Suprapubic skin (tissue), 4 donors: ENCODE results near the gene PRPSAP2. TPM values are rescaled to one million over a fixed set of nuclear protein-coding genes. Genes with fewer than 3 reads are reported as not detected.

Source experiments
- DNase-seq, 2 donors: peaks; one replicate each; pipeline ENCODE4 v3.0.0-alpha.2; 2019; ENCODE audit warnings: low spot score in 2 of 2
- H3K27ac ChIP-seq: fragments of 200-600 bp; sonication (generic); one replicate; pipeline ENCODE4 v1.5.1; 2019
- H3K27me3 ChIP-seq: fragments of 200-600 bp; sonication (generic); one replicate; pipeline ENCODE4 v1.5.1; 2019
- H3K36me3 ChIP-seq: fragments of 200-600 bp; sonication (generic); one replicate; pipeline ENCODE4 v1.5.1; 2019
- H3K4me1 ChIP-seq: fragments of 200-600 bp; sonication (generic); one replicate; pipeline ENCODE4 v1.5.1; 2019
- H3K4me3 ChIP-seq: fragments of 200-600 bp; sonication (generic); one replicate; pipeline ENCODE4 v1.5.1; 2019; ENCODE audit warnings: mild to moderate bottlenecking
- H3K9me3 ChIP-seq: fragments of 200-600 bp; sonication (generic); one replicate; pipeline ENCODE4 v1.5.1; 2019
- CTCF ChIP-seq, 2 donors: fragments of 200-600 bp in 1 of 2; fragments of 450-650 bp in 1 of 2; sonication (generic) in 1 of 2; IDR thresholded peaks; one replicate each; pipeline ENCODE4 v1.5.1; 2016 to 2019; ENCODE audit warnings: antibody characterized with exemption in 2 of 2, mild to moderate bottlenecking in 1 of 2, moderate library complexity in 1 of 2
- EP300 ChIP-seq: sonication (generic); formaldehyde crosslinking; IDR thresholded peaks from one replicate; pipeline ENCODE4 v1.6.1; 2017; ENCODE audit warnings: antibody characterized with exemption
- POLR2A ChIP-seq, 2 donors: fragments of 450-650 bp; IDR thresholded peaks; one replicate each; pipeline ENCODE4 v1.6.1; 2017; ENCODE audit warnings: antibody characterized with exemption in 2 of 2, mild to moderate bottlenecking in 2 of 2, moderate library complexity in 2 of 2
- POLR2AphosphoS5 ChIP-seq, 3 donors: sonication (generic); formaldehyde crosslinking; IDR thresholded peaks; one replicate each; pipeline ENCODE4 v1.6.1; 2017; ENCODE audit warnings: antibody characterized with exemption in 3 of 3
- WGBS: methylation state at CpG from one replicate; pipeline ENCODE4 v1.1.5; 2018; 5-methylcytosine and 5-hydroxymethylcytosine counted together
- total RNA-seq, 4 donors: library from RNA; depleted of rRNA; stranded (reverse); fragments of >200 nt; gene quantifications; one replicate each; pipeline ENCODE4 v1.1.0, GENCODE V29; 2016

PRPSAP2 gene
- total RNA-seq, 4 donors from 2014 or later: 14.9 to 29.0 (median 22.9) TPM

GRCh38 chr17:18971801-18972200 lies 113.9 kb downstream of the PRPSAP2 start:
- Histone ChIP-seq H3K9me3 (no peaks in the 10 kb centered on the region), H3K4me3 (no peak overlapping the region), H3K36me3 (peaks cover 13% of the 10 kb centered on the region), H3K27ac (no peak overlapping the region), H3K27me3 (no peaks in the 10 kb centered on the region), H3K4me1 (peaks cover 34% of the 10 kb centered on the region)
- no peak for DNase-seq
- TF ChIP-seq EP300 (no peak), POLR2AphosphoS5 (IDR thresholded peaks at IDR 0.05) (no peak), POLR2A (IDR thresholded peaks at IDR 0.05) (no peak), CTCF (IDR thresholded peaks at IDR 0.05) (no peak)
- 94% methylated on average over 4 of the region's 7 CpGs for WGBS

DNA sequence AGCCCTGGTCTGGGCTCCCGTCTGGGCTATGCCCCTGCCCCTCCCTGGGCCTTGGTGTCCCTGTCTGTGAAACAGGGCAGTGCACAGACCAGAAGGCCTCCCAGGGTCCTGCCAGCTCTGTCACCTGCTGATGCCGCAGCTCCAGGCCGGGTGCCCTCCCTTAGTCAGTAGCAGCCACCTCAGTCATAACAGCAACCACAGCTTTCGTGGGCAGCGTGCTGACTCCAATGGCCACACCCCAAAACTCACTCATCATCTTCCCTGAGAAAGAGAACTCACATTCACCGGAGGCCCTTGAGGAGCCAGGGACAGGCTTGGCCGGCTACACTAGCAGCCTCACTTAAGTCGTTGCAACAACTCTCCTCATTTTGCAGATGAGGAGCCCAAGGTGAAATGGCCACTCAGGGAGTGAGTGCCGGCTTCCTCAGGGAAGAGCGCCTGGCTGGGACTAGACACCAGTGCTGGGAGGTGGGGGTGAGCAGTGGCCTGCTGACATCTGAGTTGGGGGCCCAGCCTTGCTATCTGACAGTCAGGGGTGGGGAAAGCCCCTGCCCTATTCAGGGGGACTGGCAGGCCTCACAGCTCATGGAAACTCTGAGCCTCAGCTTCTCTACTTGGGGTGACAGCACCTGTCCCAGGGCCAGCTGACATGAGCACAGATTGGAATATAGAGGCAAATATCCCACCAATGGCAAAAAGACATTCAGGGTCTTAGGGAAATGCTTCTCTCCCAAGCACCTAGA lies 116.6 kb downstream of the PRPSAP2 start:
- no peak overlapping the region for H3K27ac ChIP-seq
- peaks cover 8% of the 10 kb centered on the region for H3K4me1 ChIP-seq
- no peaks in the 10 kb centered on the region for H3K27me3 ChIP-seq
- no peaks in the 10 kb centered on the region for H3K9me3 ChIP-seq
- no peak overlapping the region for H3K4me3 ChIP-seq
- DNase-seq: no peak
- TF ChIP-seq EP300: no peak
- no peak for TF ChIP-seq CTCF (IDR thresholded peaks at IDR 0.05)
- no peak for TF ChIP-seq POLR2A (IDR thresholded peaks at IDR 0.05)
- TF ChIP-seq POLR2AphosphoS5 (IDR thresholded peaks at IDR 0.05): no peak
- WGBS: 84% methylated on average over 10 of the region's 10 CpGs
- H3K36me3 ChIP-seq: peaks cover 34% of the 10 kb centered on the region

- H3K4me3 ChIP-seq: no peak overlapping the region
- no peaks in the 10 kb centered on the region for H3K9me3 ChIP-seq
- no peak overlapping the region for H3K27ac ChIP-seq
- H3K27me3 ChIP-seq: no peaks in the 10 kb centered on the region
- no peaks in the 10 kb centered on the region for H3K4me1 ChIP-seq
- H3K36me3 ChIP-seq: peaks cover 34% of the 10 kb centered on the region
- no peak for DNase-seq
- no peak for TF ChIP-seq CTCF (IDR thresholded peaks at IDR 0.05)
- TF ChIP-seq POLR2A (IDR thresholded peaks at IDR 0.05): no peak
- no peak for TF ChIP-seq EP300
- TF ChIP-seq POLR2AphosphoS5 (IDR thresholded peaks at IDR 0.05): no peak
- WGBS: 93% methylated on average over 13 of the region's 13 CpGs
Measured at GRCh38 chr17:18975597-18975996, 117.7 kb downstream of the PRPSAP2 start.

DNA sequence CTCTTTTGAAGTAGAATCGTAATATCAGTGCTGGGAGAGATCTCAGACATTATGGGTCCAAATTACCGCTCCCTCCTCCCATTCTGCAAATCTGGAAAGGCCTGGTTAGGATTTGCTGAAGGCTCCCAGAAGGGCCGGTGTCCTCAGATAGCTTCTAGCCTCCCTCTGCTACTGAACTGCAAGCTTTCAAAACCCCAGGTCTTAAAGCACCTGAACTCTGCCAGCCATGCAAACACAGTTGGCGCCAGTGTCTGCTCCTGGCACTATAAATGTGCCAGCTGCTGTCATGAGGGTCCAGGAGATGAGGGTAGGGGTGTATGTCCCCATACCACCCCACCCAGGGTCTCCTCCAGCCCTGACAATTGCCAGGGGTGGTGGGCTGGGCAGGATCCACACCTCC lies 118.3 kb downstream of the PRPSAP2 start:
- Histone ChIP-seq H3K27me3 (no peaks in the 10 kb centered on the region), H3K4me3 (no peak overlapping the region), H3K9me3 (no peaks in the 10 kb centered on the region), H3K27ac (no peak overlapping the region), H3K4me1 (peaks cover under 1% of the 10 kb centered on the region), H3K36me3 (peaks cover 28% of the 10 kb centered on the region)
- no peak for TF ChIP-seq POLR2A (IDR thresholded peaks at IDR 0.05)
- no peak for TF ChIP-seq EP300
- TF ChIP-seq CTCF (IDR thresholded peaks at IDR 0.05): no peak
- TF ChIP-seq POLR2AphosphoS5 (IDR thresholded peaks at IDR 0.05): no peak
- no peak for DNase-seq
- WGBS: 66% methylated on average over 3 of the region's 4 CpGs

GRCh38 chr17:18977021-18977420 lies 119.1 kb downstream of the PRPSAP2 start:
- Histone ChIP-seq H3K9me3 (no peaks in the 10 kb centered on the region), H3K36me3 (peaks cover 24% of the 10 kb centered on the region), H3K4me1 (peaks cover 9% of the 10 kb centered on the region), H3K27ac (no peak overlapping the region), H3K27me3 (no peaks in the 10 kb centered on the region), H3K4me3 (no peak overlapping the region)
- no peak for DNase-seq
- no peak for TF ChIP-seq POLR2AphosphoS5 (IDR thresholded peaks at IDR 0.05)
- TF ChIP-seq POLR2A (IDR thresholded peaks at IDR 0.05): no peak
- no peak for TF ChIP-seq EP300
- TF ChIP-seq CTCF (IDR thresholded peaks at IDR 0.05): no peak
- WGBS: no CpG with 5 or more reads among the region's 4 CpGs
